HL-60 (cell line): ENCODE measurements around the gene POLE.

Source experiments
- DNase-seq, 2 experiments: peaks; one replicate each; pipeline ENCODE4 v3.0.0-alpha.2; 2010 to 2020; ENCODE audit warnings: low read depth in 1 of 2, low spot score in 1 of 2
- H3K27ac ChIP-seq: fragments of 250-450 bp; sonication (Bioruptor Pico); replicated peaks from 2 replicates; pipeline ENCODE4 v1.5.1; 2020; ENCODE audit warnings: mild to moderate bottlenecking, moderate library complexity
- H3K27me3 ChIP-seq: fragments of 250-450 bp; sonication (Bioruptor Pico); 2 replicates; pipeline ENCODE4 v1.5.1; 2021; ENCODE audit warnings: mild to moderate bottlenecking, moderate library complexity; ENCODE audit not compliant: insufficient read depth, poor library complexity, severe bottlenecking
- H3K4me3 ChIP-seq: replicated peaks from 2 replicates; pipeline ENCODE4 v1.5.1; 2011; ENCODE audit warnings: mild to moderate bottlenecking, control low read depth, low read length; ENCODE audit not compliant: insufficient read depth
- GABPA ChIP-seq: IDR thresholded peaks from 2 replicates; pipeline ENCODE4 v1.6.1; 2012; ENCODE audit warnings: low read depth
- POLR2AphosphoS5 ChIP-seq: IDR thresholded peaks from 2 replicates; pipeline ENCODE4 v1.6.1; 2012; ENCODE audit warnings: low read depth
- SPI1 ChIP-seq: IDR thresholded peaks from 2 replicates; pipeline ENCODE4 v1.6.1; 2012; ENCODE audit warnings: low read depth, mild to moderate bottlenecking, borderline replicate concordance
- TF ChIP-seq, protein P1 (sequence below): IDR thresholded peaks from 2 replicates; pipeline ENCODE4 v1.6.1; 2012; ENCODE audit warnings: low read depth; ENCODE audit not compliant: insufficient replicate concordance
- TF ChIP-seq, protein P2 (sequence below): IDR thresholded peaks from one replicate; pipeline ENCODE4 v1.5.1; 2011; ENCODE audit warnings: low read length, control low read depth, inconsistent platforms; ENCODE audit not compliant: insufficient read depth

POLE gene

DNA sequence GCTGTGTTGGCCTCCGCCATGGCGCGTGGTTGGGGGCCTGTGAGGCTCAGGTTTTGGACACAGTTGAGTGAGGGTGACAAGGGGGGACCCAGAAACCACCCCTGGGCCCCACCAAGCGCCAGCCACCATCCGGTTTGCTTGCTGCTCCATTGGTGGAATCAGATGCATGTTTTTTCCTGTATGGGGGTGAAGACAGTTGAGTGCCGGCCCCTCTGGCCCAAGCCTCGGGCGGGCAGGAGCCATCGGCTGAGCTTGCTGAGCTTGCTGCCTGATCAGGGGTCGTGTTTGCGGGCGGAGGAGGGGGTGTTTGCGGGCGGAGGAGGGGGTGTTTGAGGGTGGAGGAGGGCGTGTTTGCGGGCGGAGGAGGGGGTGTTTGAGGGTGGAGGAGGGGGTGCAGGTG is 29.9 kb upstream of the POLE start:
- no peak overlapping the region for H3K4me3 ChIP-seq
- H3K27ac ChIP-seq, result no peak overlapping the region
- TF ChIP-seq POLR2AphosphoS5 (no peak), GABPA (no peak), SPI1 (no peak)
- TF ChIP-seq, protein P1, sequence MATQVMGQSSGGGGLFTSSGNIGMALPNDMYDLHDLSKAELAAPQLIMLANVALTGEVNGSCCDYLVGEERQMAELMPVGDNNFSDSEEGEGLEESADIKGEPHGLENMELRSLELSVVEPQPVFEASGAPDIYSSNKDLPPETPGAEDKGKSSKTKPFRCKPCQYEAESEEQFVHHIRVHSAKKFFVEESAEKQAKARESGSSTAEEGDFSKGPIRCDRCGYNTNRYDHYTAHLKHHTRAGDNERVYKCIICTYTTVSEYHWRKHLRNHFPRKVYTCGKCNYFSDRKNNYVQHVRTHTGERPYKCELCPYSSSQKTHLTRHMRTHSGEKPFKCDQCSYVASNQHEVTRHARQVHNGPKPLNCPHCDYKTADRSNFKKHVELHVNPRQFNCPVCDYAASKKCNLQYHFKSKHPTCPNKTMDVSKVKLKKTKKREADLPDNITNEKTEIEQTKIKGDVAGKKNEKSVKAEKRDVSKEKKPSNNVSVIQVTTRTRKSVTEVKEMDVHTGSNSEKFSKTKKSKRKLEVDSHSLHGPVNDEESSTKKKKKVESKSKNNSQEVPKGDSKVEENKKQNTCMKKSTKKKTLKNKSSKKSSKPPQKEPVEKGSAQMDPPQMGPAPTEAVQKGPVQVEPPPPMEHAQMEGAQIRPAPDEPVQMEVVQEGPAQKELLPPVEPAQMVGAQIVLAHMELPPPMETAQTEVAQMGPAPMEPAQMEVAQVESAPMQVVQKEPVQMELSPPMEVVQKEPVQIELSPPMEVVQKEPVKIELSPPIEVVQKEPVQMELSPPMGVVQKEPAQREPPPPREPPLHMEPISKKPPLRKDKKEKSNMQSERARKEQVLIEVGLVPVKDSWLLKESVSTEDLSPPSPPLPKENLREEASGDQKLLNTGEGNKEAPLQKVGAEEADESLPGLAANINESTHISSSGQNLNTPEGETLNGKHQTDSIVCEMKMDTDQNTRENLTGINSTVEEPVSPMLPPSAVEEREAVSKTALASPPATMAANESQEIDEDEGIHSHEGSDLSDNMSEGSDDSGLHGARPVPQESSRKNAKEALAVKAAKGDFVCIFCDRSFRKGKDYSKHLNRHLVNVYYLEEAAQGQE, result no peak
- TF ChIP-seq, protein P2, sequence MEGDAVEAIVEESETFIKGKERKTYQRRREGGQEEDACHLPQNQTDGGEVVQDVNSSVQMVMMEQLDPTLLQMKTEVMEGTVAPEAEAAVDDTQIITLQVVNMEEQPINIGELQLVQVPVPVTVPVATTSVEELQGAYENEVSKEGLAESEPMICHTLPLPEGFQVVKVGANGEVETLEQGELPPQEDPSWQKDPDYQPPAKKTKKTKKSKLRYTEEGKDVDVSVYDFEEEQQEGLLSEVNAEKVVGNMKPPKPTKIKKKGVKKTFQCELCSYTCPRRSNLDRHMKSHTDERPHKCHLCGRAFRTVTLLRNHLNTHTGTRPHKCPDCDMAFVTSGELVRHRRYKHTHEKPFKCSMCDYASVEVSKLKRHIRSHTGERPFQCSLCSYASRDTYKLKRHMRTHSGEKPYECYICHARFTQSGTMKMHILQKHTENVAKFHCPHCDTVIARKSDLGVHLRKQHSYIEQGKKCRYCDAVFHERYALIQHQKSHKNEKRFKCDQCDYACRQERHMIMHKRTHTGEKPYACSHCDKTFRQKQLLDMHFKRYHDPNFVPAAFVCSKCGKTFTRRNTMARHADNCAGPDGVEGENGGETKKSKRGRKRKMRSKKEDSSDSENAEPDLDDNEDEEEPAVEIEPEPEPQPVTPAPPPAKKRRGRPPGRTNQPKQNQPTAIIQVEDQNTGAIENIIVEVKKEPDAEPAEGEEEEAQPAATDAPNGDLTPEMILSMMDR, result no peak
- DNase-seq, result no peak
- H3K27me3 ChIP-seq, result no peaks in the 10 kb centered on the region

DNA sequence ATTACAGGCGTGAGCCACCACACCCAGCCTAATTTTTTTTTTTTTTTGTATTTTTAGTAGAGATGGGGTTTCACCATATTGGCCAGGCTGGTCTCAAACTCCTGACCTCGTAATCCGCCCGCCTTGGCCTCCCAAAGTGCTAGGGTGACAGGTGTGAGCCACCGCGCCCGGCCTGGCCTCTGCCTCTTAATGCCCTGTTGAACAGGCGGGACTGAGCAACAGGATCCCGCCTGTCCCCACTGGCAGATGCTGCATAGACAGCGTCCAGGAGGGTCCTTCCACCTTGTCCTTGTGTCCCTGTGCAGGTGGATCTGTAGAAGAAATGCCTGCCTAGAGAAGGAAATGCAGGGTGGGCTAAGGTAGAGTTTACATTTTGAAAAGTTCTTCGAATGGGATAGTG is 29.2 kb upstream of the POLE start:
- TF ChIP-seq, protein P1, result no peak
- TF ChIP-seq POLR2AphosphoS5, result no peak
- no peak for TF ChIP-seq SPI1
- TF ChIP-seq, protein P2, result no peak
- TF ChIP-seq GABPA, result no peak
- no peaks in the 10 kb centered on the region for H3K27me3 ChIP-seq
- DNase-seq, result no peak
- H3K27ac ChIP-seq, result no peak overlapping the region
- H3K4me3 ChIP-seq, result no peak overlapping the region

DNA sequence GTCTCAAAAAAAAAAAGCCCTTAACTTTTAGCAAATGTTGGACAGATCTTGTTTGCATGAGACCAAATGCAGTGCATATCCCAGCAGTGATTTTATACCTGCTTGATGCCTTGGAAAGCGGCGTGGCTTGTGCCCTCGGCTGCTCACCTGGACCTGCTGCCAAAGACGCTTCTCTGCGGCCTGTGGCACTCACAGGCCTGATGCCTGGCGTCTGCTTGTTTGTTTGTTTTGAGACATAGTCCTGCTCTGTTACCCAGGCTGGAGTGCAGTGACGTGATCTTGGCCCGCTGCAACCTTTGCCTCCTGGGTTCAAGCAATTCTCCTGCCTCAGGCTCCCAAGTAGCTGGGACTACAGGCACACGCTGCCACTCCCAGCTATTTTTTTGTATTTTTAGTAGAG is 28.7 kb upstream of the POLE start:
- TF ChIP-seq GABPA (no peak), POLR2AphosphoS5 (no peak), SPI1 (no peak)
- TF ChIP-seq, protein P1, result no peak
- TF ChIP-seq, protein P2, result no peak
- H3K4me3 ChIP-seq, result no peak overlapping the region
- H3K27me3 ChIP-seq, result no peaks in the 10 kb centered on the region
- DNase-seq, result no peak
- no peak overlapping the region for H3K27ac ChIP-seq
